NCI-H446 (cell line): ENCODE results near the gene TIMM44.
"Not testable (repeated sequence)": the region's sequence is repeated elsewhere in the genome, so short reads cannot be mapped to it uniquely, and the experiment has no call there.

Source experiments
- DNase-seq, 2 experiments: peaks; one replicate each; lab custom pipeline; 2025; lab: John Stamatoyannopoulos, UW

The TIMM44 gene

GRCh38 chr19:7977021-7977722, 33.7 kb upstream of the TIMM44 start:
- DNase-seq, result no peak

- DNase-seq, result no peak
These were observed 33.0 kb upstream of the TIMM44 start for GRCh38 chr19:7976461-7976860.

DNA sequence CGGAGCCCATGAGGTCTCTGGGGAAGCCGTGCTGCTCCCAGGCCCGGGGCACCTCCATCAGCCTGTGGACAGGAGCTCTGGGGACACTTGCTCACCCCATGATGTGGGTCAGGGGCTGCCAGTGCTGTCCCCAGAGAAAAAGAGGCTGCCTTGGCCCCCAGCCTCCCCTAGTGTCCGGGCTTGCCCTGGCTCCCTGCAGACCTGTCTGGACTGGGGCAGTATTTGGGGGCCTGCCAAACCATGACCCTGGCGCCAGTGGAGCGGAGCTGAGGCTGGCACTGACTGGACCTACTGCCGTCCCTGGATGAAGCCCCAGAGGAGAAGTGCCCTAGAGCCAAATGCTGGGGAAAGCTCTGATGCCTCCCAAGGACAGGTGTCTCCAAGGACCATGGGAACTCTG, 31.6 kb upstream of the TIMM44 start:
- no peak for DNase-seq

GRCh38 chr19:7973883-7974282, 30.4 kb upstream of the TIMM44 start:
- no peak for DNase-seq

- no peak for DNase-seq
These were observed 28.4 kb upstream of the TIMM44 start for GRCh38 chr19:7971553-7972520.

- DNase-seq, result peak; percentile 17 to 30
These were observed 27.4 kb upstream of the TIMM44 start for GRCh38 chr19:7970716-7971448.

- DNase-seq, result no peak
These were observed 26.1 kb upstream of the TIMM44 start for GRCh38 chr19:7969555-7969939.

DNA sequence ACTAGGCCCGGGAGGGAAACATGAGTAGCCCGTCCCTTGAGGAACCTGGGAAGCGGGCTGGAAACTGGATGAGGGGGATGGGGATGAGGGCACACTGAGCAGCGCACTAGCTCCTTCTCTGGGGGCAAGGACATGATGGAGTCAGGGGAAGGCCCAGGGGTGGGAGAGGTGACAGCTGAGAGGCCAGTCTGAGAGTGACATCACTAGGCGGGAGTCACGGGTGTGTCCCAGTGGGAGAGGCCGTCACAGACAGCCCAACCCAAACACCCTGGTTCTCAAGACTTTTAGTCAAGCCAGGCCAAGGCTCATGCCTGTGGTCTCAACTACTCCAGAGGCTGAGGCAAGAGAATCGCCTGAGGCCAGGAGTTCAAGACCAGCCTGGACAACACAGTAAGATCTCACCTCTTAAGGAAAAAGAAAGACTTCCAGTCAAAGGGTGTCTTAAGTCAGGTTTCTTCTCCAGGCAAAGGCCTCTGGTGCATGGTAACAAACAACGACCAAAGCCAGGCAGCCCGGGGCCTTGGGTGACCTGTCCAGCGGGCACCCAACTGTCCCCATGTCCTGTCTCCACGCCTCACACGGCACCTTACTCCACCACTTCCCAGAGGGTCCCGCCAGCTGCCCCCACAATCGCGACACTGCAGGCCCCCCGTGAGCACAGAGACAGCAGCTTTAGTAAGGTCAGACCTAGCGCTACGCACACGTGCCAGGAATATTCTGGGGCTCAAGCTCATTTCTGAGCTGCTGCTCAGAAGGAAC, 25.5 kb upstream of the TIMM44 start:
- no peak for DNase-seq

DNA sequence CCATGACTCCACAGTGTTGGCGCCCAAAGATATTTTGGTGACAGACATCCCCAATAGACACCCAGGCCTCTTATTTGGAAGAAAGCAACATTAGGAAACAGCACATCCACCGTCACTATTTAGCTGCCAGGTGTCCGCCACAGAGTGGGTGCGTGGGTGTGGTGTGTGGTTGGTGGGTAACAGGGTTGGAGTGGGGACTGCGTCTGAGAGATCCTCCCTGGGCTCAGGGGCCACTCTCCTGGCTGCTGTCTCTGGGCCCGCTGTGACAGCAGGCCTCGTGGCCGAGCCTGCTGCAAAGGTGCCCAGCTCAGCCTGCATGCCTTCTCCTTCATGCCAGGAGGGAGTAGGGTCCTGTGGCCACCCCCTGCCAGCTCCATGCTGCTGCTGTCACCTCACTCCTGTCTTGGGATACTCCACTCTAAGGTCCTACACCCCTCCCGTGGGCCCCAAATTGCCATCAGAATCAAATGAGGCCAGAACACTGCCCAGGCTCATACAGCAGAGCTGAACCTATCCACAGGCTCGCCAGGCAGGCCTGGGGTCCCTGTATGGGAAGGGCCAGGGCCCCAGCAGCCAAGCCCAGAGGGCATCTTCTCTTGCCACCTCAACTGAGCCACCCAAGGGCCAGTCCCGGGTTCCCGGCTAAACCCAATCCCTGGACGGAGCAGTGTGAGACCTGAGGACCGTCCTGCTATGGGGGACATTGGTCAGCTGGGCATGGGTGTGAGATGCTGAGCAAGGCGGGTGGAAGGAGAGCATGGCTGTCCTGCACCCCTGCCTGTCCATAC, 24.7 kb upstream of the TIMM44 start:
- no peak for DNase-seq

DNA sequence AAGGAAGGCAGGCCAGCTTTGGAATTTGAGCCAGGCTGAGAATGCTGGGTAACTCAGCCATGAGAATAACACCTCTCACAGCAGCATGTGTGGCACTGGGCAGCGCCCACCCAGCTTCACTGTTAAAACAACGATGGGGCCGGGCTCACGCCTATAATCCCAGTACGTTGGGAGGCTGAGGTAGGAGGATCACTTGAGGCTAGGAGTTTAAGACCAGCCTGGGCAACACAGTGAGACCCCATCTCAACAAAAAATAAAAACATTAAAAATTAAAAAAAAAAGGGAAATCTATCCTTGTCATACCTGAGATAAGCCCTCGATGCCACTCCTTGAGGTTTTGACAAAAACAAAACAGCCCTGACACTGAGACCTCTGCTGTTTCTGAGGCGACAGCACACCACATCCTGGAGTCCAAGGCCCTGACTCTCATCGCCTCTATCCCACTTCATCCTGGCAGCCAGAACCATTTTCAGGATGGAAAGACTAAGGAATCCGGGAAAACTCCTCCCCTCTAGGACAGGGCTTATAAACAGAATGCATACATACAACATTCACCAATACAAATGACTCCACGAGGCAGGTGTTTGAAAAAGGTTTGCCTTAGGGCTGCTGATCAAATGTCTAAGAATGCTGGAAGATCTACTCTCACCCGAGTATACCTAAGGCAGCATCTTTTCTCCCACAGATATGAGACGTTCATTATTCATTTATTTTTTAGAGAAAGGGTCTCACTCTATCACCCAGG, 22.6 kb upstream of the TIMM44 start:
- no peak for DNase-seq

DNA sequence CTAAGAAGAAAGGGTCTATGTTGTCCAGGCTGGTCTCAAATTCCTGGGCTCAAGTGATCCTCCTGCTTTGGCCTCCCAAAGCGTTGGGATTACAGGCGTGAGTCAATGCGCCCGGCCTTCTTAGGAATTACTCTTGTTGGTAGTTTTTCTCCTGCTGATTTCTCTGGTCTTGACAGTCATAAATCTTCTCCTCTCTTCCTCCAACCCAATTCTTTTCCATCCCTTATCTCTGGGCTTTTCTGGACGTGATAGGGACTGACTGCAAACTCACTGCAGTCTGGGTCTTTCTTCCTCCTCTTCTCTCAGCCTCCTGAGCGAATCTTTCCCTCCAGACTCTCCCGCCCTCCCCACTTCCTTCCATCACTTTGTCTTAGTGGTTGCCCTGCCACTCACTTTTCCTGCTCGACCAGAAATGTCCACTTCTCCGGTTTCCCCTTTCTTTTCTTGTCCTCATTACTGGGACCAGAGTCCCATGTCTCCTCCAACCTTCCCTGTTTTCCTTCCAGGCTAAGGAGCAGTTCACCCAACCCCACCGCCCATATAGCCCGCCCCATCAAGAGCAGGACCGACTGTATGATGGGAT, 21.9 kb upstream of the TIMM44 start:
- DNase-seq, result no peak

DNA sequence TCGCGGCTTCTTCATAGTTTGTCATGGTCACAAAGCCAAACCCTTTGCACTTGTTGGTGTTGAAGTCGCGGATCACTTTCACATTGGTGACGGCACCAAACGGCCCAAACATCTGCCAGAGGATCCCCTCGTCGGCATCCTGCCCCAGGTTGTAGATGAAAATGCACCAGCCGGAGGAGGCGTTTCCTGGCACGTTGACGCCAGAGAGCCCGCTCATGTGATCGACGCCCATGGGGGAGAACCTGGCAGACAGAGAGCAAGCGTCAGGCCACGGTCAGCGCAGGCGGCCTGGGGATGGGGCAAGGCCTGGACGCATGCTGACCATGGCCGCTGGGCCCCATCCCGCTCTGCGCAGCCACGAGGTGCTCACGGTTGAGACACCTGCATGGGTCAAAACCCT, 20.1 kb upstream of the TIMM44 start:
- no peak for DNase-seq

DNA sequence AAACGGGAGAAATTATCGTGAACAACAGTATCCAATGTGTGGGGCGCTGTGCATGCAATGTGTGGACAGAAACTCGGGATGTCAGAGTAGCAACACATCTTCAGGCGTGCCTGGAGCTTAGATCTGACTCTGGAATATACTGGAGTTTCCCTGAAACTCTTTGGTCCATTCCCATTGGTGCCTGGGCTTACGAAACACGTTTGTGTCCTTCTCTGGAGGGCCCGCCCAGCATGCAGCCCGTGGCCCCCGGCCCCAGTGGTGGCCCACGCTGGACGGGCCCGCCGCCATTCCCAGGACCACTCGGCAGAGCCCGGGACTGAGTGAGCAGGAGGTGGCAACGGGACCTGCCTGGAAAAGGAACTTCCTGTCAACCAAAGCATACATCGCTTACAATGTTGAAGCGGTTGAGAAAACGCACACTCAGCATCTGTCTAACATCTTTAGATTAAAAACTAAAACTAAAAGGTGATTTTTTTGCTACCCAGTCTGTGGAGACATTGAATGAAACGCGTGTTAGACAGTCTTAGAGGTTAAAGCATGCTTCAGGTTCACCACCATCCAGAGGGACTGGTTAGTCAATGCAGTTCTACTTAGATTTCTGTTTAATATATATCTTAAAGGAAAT, 19.3 kb upstream of the TIMM44 start:
- no peak for DNase-seq

GRCh38 chr19:7961920-7962626, 18.6 kb upstream of the TIMM44 start:
- no peak for DNase-seq

GRCh38 chr19:7961082-7961481, 17.6 kb upstream of the TIMM44 start:
- DNase-seq, result not testable (repeated sequence)

- no peak for DNase-seq
These were observed 15.7 kb upstream of the TIMM44 start for GRCh38 chr19:7959211-7959610.

- no peak for DNase-seq
These were observed 12.2 kb upstream of the TIMM44 start for GRCh38 chr19:7955696-7956095.

DNA sequence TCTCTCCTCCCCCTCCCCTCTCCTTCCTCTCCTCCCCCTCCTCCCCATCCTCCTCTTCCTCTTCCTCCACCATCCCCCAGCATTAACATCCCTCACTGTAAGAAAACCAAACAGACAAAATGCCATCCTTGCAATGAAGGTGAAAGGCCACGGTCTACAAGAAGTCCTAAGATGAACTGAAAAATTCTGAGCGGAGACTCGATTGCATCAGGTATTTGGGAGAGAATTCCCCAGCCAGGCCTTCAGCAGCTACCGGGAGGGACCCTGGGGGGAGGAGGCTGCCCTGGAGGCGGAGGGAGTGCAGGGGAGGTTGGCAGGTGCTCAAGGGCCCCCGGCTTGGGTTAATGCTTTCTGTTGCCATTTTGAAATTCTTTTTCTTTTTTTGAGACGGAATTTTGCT, 10.1 kb upstream of the TIMM44 start:
- DNase-seq, result no peak

- DNase-seq, result no peak
These were observed 9.6 kb upstream of the TIMM44 start for GRCh38 chr19:7953060-7953459.
